NCI-H2029 (cell line): ENCODE results near the gene RABGEF1.
"Not testable (repeated sequence)": the region's sequence is repeated elsewhere in the genome, so short reads cannot be mapped to it uniquely, and the experiment has no call there.

Experiments used
- DNase-seq: peaks from one replicate; lab custom pipeline; 2025; lab: John Stamatoyannopoulos, UW

Gene RABGEF1

DNA sequence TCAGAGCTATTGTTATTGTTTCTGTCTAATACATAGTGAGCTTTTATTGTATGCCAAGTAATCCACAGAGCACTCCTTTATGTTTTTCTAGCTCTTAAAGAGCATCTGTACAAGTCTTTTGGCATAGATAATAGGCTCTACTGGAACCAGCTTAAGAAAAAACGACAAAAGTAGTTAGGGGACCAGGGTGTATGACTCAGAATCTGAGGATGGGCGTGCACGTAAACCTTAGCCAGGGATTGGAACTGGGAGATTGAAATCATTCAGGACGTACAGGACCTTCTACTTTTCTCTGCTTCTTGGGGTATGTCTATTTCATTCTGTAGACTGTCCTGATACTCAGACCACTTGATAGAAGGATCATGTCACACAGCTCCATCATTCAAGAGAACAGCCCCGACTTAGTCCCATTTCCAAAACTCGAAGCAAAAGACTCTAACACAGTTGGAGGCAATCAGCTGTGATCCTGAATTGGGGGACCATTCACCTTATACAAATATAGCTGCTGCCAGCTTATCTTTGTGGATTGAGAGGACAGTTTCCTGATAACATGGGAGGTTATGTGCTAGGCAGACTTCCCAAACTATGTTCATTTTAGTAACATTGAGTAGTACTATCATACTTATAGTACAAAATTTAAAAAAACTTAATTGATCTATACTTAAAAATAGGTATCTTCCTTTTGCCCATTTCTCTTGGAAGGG lies 24.9 kb downstream of the RABGEF1 start:
- not testable (repeated sequence) for DNase-seq

GRCh38 chr7:66766041-66766440 lies 25.5 kb downstream of the RABGEF1 start:
- no peak for DNase-seq

DNA sequence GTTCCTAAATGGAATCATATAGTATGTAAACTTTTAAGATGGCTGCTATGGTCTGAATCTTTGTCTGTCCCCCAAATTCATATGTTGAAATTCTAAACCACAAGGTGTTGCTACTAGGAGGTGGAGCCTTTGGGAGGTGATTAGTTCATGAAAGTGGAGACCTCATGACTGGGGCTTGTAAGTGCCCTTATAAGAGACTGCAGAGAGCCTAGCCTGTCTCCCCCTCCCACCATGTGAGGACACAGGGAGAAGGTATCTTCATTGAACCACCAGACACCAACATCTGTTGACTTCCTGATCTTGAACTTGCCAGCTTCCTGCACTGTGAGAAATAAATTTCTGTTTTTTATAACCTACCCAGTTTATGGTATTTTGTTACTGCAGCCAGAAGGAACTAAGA lies 27.0 kb downstream of the RABGEF1 start:
- DNase-seq, result not testable (repeated sequence)

DNA sequence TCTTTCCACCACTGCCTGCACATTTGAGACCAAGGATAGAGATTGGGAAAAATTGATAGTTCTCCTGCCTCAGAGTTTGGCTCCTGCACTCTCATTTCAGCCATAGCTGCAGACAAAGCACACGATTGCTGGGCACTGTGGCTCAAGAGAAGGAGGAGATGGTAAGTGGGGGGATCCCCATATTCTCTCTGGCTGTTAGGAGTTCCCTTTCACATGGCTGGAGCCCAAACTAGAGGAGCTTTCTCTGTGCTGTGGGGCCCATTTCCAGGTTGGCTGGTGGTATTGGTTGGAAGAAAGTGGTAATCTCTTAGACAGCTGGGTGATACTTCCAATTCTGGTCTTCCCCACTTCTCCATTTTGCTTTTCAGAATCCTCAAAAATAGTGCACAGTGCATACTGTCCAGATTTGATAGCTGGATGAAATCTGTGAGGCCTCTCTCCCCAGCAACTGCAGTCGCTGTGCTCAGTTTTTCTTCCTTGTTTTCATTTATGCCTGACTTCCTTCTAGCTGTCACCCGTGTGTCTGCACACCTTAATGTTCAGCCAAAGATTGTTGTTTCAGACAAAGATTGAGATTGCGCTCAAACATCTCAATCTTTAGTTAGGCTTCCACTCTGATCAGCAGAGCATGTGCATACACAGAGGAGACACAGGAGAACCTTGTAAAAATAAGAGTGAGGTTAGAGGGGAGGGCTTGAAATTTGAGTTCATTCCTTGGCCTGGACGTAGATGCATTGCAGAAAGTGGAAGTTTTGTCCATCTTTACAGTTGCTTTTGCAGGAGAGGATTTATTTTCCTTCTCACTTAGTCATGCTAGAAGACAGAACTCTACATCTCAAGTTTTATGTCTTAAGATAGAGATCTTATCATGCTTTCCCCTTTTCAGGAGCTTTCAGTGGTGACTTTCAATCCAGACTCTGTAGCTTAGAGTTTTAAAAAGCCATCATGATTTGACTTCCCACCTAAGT lies 28.6 kb downstream of the RABGEF1 start:
- DNase-seq, result no peak

- DNase-seq, result no peak
Measured at GRCh38 chr7:66769833-66770512, 29.4 kb downstream of the RABGEF1 start.

DNA sequence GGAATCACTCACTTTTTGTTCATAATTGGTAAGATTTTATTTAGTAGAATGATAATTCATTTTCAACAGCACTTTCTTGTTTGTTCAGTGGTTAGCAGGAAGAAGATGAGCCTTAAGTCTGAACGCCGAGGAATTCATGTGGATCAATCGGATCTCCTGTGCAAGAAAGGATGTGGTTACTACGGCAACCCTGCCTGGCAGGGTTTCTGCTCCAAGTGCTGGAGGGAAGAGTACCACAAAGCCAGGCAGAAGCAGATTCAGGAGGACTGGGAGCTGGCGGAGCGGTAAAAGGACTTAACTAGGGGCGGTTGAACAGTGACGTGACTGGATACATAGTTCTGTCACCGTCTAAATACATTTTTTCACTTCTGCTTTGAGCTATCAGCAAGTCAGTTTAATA lies 31.3 kb downstream of the RABGEF1 start:
- DNase-seq, result no peak

- DNase-seq, result not testable (repeated sequence)
Measured at GRCh38 chr7:66773744-66774143, 33.2 kb downstream of the RABGEF1 start.

- not testable (repeated sequence) for DNase-seq
Measured at GRCh38 chr7:66776383-66776782, 35.9 kb downstream of the RABGEF1 start.

GRCh38 chr7:66776800-66777442 lies 36.4 kb downstream of the RABGEF1 start:
- no peak for DNase-seq

DNA sequence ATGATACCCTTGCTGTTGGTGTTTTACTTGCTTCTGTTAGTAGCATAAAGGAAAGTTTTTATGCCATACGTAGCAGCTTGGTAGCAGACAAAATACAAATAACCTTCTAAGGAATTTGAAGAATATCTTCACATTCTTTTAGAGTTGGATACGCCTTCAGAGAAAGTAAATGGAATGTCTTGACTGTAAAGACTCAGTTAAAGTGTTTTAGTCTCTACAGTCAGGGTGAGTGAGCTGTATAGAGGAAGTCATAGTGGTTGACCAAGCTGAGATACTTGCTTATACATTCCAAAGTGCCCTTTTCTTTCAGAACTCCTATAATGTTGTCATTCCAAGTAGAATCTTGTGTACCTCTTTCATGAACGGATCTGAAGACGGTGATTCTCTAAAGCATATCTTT lies 37.7 kb downstream of the RABGEF1 start:
- DNase-seq, result no peak

DNA sequence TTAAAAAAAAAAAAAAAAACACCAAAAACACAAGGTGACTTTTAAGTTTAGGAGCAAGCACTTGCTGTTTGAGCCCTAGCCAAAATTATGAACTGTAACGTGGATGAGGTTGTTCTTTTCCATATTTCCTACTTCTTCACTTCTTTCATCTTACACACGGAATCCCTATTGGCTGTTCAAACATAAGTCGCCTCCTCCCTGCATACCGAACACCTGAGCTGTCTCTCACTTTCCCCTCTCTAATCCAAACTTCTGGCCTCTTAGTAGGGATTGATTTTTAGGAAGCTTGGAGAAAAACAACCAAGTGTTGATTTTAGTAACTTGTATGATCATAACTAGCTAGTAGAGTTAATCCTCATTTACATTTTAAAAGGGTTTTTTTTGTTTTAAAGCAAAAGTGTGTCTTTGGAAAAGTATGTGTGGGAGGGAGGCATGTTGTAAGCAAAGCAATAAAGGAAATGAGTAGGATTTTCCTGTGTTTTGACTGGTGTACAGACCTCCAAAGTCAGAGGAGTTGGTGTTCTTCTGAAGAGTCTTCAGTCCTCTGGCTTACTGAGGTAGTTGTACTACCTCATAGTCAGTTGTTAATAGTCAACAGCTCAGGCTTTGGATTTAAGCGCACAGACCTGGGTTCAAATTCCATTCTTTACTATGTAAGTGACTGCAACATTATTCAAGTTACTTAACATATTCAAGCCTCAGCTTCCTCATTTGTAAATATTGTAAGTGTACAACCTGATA lies 39.3 kb downstream of the RABGEF1 start:
- DNase-seq, result no peak

GRCh38 chr7:66781408-66782090 lies 41.0 kb downstream of the RABGEF1 start:
- no peak for DNase-seq

DNA sequence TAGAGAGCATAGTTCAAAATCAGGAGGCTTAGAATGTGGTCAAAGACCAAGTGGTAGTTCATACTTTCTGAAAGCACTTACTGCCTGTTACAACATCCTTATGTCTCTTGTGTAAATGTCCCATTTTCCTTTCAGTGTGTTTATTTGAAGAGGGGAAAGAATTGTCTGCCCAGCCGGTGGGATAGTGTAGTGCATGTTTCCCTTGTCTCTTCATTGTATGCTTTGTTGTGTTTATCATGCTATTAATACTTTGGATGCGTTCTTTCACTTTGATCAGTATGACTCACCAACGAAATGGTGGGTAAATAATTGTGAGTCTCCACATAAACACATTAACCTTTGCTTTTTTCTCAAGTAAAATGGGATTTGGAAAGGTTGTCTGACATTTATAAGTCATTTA lies 42.3 kb downstream of the RABGEF1 start:
- peak; percentile 16 for DNase-seq

DNA sequence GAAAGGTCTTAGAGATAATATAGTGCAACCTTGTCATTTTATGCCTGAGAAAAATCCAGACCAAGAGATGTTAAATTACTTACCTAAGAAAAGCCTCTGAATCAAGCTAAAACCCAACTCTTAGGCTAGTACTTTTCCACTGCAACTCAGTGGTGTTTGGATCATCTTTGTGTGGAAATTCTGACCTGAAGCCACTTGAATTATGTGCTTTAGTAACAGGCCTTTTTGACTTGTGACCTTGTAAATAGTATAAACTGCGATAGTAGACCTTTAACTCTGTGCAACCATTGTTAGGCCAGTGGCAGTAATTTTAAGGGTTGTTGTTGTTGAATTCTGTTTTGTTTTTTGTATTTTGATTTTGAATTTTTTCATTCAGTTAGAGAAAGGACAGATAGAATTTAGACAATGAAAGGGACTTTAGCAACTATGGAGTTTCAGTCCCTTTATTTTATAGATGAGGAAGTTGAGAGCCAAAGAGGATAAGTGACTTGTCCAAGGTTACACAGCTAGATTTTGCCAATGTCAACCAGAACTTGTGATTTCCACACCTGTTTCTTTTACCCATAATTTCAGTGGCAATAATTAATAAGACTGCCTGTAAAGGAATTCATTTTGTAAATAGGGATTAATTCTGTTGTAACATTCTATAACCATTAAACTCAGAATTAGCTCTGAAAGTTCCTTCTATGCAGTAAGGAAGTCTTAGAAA lies 43.5 kb downstream of the RABGEF1 start:
- DNase-seq, result not testable (repeated sequence)

DNA sequence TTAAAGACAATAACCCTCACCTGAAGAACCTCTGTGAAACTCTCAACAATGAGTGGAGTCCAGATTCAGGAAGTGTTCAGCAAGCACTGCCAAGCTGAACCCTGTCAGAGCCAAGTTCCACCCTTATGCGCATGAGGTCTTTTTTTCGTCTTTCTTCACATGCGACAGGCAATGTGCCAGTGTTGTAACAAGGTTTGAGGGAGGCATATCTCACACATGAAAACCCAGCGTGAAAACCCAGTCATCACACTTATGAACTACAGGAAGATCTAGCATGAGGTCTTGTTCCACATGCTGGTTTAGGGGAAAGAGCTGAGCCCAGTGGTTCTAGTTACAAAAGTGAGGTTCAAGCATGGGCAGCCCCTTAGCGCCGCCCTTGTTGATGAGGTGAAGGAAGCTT lies 49.7 kb downstream of the RABGEF1 start:
- no peak for DNase-seq

DNA sequence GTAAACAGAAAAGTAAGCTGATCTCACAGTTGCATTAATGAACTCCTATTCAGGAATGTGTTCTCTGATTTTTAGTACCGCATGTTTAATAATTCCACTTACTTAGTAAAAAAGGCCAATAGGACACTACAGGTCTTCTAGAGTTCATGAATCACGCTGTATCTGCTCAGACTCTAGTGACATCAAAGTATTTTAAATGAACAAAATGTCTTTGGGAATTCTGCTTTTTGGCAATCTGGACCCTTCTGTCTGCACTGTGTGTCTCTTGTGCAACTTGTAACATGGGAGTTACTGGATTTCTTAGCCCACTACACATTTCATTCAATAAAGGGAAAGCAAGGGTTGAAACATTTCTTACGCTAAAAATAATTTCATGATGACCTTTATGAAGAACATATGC lies 50.2 kb downstream of the RABGEF1 start:
- DNase-seq, result no peak

DNA sequence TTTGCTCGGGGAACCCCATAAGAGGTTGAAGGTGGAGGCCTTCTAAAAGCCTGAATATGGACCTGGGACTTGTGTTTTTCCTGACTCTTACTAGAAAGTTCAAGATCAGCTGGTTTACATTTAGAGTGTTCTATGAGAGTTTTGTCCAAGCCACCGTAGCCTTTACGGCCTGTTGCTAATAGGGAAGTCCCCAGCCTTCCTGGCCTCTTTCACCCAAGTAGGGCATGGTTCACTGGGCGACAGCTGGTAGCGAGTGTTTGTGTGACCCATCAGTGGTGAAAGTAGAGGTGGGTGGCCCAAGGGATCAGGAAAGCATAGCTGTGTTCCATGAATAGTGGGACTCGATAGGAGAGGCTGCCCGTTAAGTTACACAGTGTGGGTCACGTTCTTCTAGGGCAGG lies 60.1 kb downstream of the RABGEF1 start:
- no peak for DNase-seq

- no peak for DNase-seq
Measured at GRCh38 chr7:66804001-66804400, 63.5 kb downstream of the RABGEF1 start.

DNA sequence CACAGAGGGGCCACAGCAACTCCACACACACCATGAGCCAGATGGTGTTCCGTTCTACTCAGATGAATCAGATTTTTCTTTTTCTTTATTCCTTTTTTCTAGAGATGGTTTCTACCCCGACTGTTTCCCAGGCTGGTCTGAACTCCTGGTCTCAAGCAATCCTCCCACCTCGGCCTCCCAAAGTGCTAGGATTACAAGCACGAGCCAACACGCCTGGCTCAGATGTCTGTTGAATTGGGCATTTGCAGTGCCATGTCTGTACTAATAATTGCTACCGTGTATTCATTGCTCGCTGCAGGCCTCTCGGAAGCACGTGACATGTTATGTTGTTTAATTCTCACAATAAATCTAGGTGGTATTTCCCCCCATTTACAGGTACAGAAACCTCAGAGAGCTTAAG lies 67.2 kb downstream of the RABGEF1 start:
- DNase-seq, result no peak

DNA sequence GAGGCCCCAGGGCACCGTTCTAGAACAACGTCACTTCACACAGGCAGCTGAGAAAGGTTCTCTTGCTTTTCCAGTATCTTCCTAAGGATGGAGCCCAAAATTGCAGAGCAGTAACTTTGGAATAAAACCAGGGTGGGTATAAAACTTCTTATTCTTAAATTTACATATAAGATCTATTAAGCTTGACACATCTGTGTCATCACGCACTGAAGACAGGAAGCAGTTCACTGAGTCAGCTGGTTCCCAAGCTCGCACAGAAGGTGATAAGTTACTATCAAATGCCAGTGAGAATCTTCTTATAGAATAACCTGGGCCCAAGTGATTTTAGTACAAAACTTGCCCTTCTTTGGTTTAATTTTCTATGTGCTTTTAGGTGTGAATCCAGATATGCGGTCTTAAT lies 70.2 kb downstream of the RABGEF1 start:
- no peak for DNase-seq
